MM.1S (cell line): ENCODE results near the gene TIGD2.
A peak's percentile ranks its signal among the peaks of the same experiment; 100 is the strongest.

Experiments used
- DNase-seq: peaks from one replicate; pipeline ENCODE4 v3.0.0-alpha.2; 2015
- H2AFZ ChIP-seq: fragments of 300-600 bp; sonication (generic); 2 replicates; pipeline ENCODE4 v1.6.0; 2016; ENCODE audit warnings: antibody characterized with exemption, low read length
- H3F3A ChIP-seq: fragments of 300-600 bp; sonication (generic); 2 replicates; pipeline ENCODE4 v1.6.1; 2016; ENCODE audit warnings: mild to moderate bottlenecking, antibody characterized with exemption, low read length, moderate library complexity, mixed read lengths; ENCODE audit not compliant: insufficient read depth
- H3K27ac ChIP-seq: fragments of 300-600 bp; sonication (generic); 2 replicates; pipeline ENCODE4 v1.5.1; 2016; ENCODE audit warnings: mild to moderate bottlenecking, low read length
- H3K27me3 ChIP-seq: fragments of 300-600 bp; sonication (generic); replicated peaks from 2 replicates; pipeline ENCODE4 v1.6.0; 2016; ENCODE audit warnings: low read length; ENCODE audit not compliant: insufficient read depth
- H3K36me3 ChIP-seq: fragments of 300-600 bp; sonication (generic); replicated peaks from 2 replicates; pipeline ENCODE4 v1.6.1; 2016; ENCODE audit warnings: mild to moderate bottlenecking, low read length, mixed read lengths; ENCODE audit not compliant: insufficient read depth
- H3K4me1 ChIP-seq: fragments of 300-600 bp; sonication (generic); 2 replicates; pipeline ENCODE4 v1.6.1; 2016; ENCODE audit warnings: low read length, mixed read lengths
- H3K4me2 ChIP-seq: fragments of 300-600 bp; sonication (generic); 2 replicates; pipeline ENCODE4 v1.6.0; 2016; ENCODE audit warnings: low read depth, low read length
- H3K4me3 ChIP-seq: fragments of 300-600 bp; sonication (generic); 2 replicates; pipeline ENCODE4 v1.5.1; 2016; ENCODE audit warnings: low read length, mixed read lengths
- H3K79me2 ChIP-seq: fragments of 300-600 bp; sonication (generic); 2 replicates; pipeline ENCODE4 v1.6.1; 2016; ENCODE audit warnings: mixed run types, low read length, mixed read lengths
- H3K9ac ChIP-seq: fragments of 300-600 bp; sonication (generic); 2 replicates; pipeline ENCODE4 v1.6.1; 2016; ENCODE audit warnings: low read length, mixed read lengths
- H3K9me2 ChIP-seq: fragments of 300-600 bp; sonication (generic); replicated peaks from 2 replicates; pipeline ENCODE4 v1.6.1; 2016; ENCODE audit warnings: mild to moderate bottlenecking, low read length, mixed read lengths; ENCODE audit not compliant: insufficient read depth
- H3K9me3 ChIP-seq: fragments of 300-600 bp; sonication (generic); replicated peaks from 2 replicates; pipeline ENCODE4 v1.6.1; 2016; ENCODE audit warnings: mild to moderate bottlenecking, low read length, mixed read lengths; ENCODE audit not compliant: insufficient read depth
- H4K20me1 ChIP-seq: fragments of 300-600 bp; sonication (generic); 2 replicates; pipeline ENCODE4 v1.6.1; 2016; ENCODE audit warnings: mild to moderate bottlenecking, low read length, moderate library complexity, mixed read lengths; ENCODE audit not compliant: insufficient read depth
- EZH2 ChIP-seq: fragments of 300-600 bp; sonication (generic); optimal IDR thresholded peaks from 2 replicates; pipeline ENCODE3; 2017; ENCODE audit warnings: low read depth, mild to moderate bottlenecking, antibody characterized with exemption, low read length, mixed read lengths
- EZH2phosphoT487 ChIP-seq: fragments of 300-600 bp; sonication (generic); IDR thresholded peaks from 2 replicates; pipeline ENCODE4 v1.6.1; 2018; ENCODE audit warnings: antibody characterized with exemption, low read length
- TF ChIP-seq, protein P1 (sequence below): fragments of 300-600 bp; sonication (generic); IDR thresholded peaks from 2 replicates; pipeline ENCODE4 v1.5.1; 2016; ENCODE audit warnings: antibody characterized with exemption, low read length, mixed read lengths

Gene TIGD2

GRCh38 chr4:89110986-89111832, at the start of gene TIGD2:
Gene TIGD2 (plus strand): TSS chr4:89111533. CDS start chr4:89112975, 1,442 bp downstream.
- peak within 1 kb of the TSS; percentile 88 for H3K9ac ChIP-seq
- peak within 1 kb of the TSS; percentile 94 for H3K4me3 ChIP-seq
- H3K9me3 ChIP-seq = no peaks in the 10 kb centered on the region
- H3K79me2 ChIP-seq = peaks cover 11% of the 10 kb centered on the region; the same call in 1 of the 2 replicates
- TF ChIP-seq EZH2phosphoT487 = no peak
- TF ChIP-seq, protein P1, sequence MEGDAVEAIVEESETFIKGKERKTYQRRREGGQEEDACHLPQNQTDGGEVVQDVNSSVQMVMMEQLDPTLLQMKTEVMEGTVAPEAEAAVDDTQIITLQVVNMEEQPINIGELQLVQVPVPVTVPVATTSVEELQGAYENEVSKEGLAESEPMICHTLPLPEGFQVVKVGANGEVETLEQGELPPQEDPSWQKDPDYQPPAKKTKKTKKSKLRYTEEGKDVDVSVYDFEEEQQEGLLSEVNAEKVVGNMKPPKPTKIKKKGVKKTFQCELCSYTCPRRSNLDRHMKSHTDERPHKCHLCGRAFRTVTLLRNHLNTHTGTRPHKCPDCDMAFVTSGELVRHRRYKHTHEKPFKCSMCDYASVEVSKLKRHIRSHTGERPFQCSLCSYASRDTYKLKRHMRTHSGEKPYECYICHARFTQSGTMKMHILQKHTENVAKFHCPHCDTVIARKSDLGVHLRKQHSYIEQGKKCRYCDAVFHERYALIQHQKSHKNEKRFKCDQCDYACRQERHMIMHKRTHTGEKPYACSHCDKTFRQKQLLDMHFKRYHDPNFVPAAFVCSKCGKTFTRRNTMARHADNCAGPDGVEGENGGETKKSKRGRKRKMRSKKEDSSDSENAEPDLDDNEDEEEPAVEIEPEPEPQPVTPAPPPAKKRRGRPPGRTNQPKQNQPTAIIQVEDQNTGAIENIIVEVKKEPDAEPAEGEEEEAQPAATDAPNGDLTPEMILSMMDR = peak; percentile 73
- H2AFZ ChIP-seq = peak within 1 kb of the TSS; percentile 94
- no peaks in the 10 kb centered on the region for H3F3A ChIP-seq
- peak; percentile 94 for DNase-seq
- peaks cover 12% of the 10 kb centered on the region; the same call in 1 of the 2 replicates for H3K4me1 ChIP-seq
- peaks cover 13% of the 10 kb centered on the region for H3K27me3 ChIP-seq
- no peaks in the 10 kb centered on the region for H4K20me1 ChIP-seq
- no peaks in the 10 kb centered on the region for H3K9me2 ChIP-seq
- H3K4me2 ChIP-seq = peak within 1 kb of the TSS; percentile 98
- H3K36me3 ChIP-seq = no peaks in the 10 kb centered on the region
- peak within 1 kb of the TSS; percentile 62; the same call in 1 of the 2 replicates for H3K27ac ChIP-seq

- Histone ChIP-seq H3K36me3 (no peaks in the 10 kb centered on the region), H3K27ac (no peak overlapping the region), H3K9me3 (no peaks in the 10 kb centered on the region), H3K4me3 (no peak overlapping the region), H3K4me2 (no peak overlapping the region), H3F3A (no peaks in the 10 kb centered on the region), H3K9me2 (no peaks in the 10 kb centered on the region), H3K4me1 (no peaks in the 10 kb centered on the region), H4K20me1 (no peaks in the 10 kb centered on the region), H3K27me3 (no peaks in the 10 kb centered on the region), H3K79me2 (no peaks in the 10 kb centered on the region), H2AFZ (no peak overlapping the region), H3K9ac (no peak overlapping the region)
- no peak for TF ChIP-seq EZH2phosphoT487
- no peak for DNase-seq
Observed at GRCh38 chr4:89064848-89065247, 46.5 kb upstream of the TIGD2 start.

GRCh38 chr4:89067417-89067816, 43.9 kb upstream of the TIGD2 start:
- Histone ChIP-seq H3K4me3 (no peak overlapping the region), H3K9ac (no peak overlapping the region), H2AFZ (no peak overlapping the region), H3F3A (no peaks in the 10 kb centered on the region), H3K27ac (no peak overlapping the region), H3K9me2 (no peaks in the 10 kb centered on the region), H3K79me2 (no peaks in the 10 kb centered on the region), H3K9me3 (no peaks in the 10 kb centered on the region), H3K36me3 (no peaks in the 10 kb centered on the region), H3K4me1 (no peaks in the 10 kb centered on the region), H3K27me3 (no peaks in the 10 kb centered on the region), H3K4me2 (no peak overlapping the region), H4K20me1 (no peaks in the 10 kb centered on the region)
- TF ChIP-seq EZH2 (no peak), EZH2phosphoT487 (no peak)
- TF ChIP-seq, protein P1 = no peak
- no peak for DNase-seq

DNA sequence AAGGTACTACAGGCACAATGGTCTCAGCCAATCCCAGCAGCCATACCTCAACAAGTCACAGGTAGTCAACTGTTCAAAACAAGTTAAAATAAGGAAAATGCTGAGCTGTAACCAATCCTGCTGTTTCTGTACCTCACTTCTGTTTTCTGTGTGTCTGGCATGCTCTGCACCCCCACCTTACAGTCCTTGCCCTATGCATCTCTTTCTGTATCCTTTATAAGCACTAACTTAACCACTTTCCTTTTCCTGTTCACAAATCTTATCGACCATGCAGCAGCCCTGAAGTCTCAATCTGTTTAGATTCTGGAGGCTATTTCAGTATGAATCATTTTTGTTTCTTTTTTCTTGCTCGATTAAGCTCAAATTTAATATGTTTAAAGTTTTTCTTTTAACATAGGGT, 41.9 kb upstream of the TIGD2 start:
- no peak overlapping the region for H3K4me3 ChIP-seq
- H3K79me2 ChIP-seq = no peaks in the 10 kb centered on the region
- H3K9me2 ChIP-seq = no peaks in the 10 kb centered on the region
- no peaks in the 10 kb centered on the region for H3K9me3 ChIP-seq
- H3K27me3 ChIP-seq = no peaks in the 10 kb centered on the region
- H3K27ac ChIP-seq = no peak overlapping the region
- peak; percentile 44 for DNase-seq
- H3K4me1 ChIP-seq = no peaks in the 10 kb centered on the region
- H4K20me1 ChIP-seq = no peaks in the 10 kb centered on the region
- H3K9ac ChIP-seq = no peak overlapping the region
- no peak overlapping the region for H3K4me2 ChIP-seq
- no peaks in the 10 kb centered on the region for H3K36me3 ChIP-seq
- no peaks in the 10 kb centered on the region for H3F3A ChIP-seq
- TF ChIP-seq EZH2phosphoT487 (no peak), EZH2 (no peak)
- TF ChIP-seq, protein P1 = no peak
- H2AFZ ChIP-seq = no peak overlapping the region
